Keratinocyte (primary cell): ENCODE results near the gene AUNIP. TPM values are rescaled to one million over a fixed set of nuclear protein-coding genes. Genes with fewer than 3 reads are reported as not detected.

Source experiments
- DNase-seq: peaks from one replicate; pipeline ENCODE4 v3.0.0-alpha.2; 2011; ENCODE audit warnings: low read depth, missing footprints, low spot score
- FAIRE-seq: peaks from 2 replicates; lab custom pipeline; 2011; peaks lifted over from hg19 to GRCh38; lab: Jason Lieb, UNC
- H2AFZ ChIP-seq: 2 replicates; pipeline ENCODE4 v1.6.0; 2012; ENCODE audit warnings: low read length, control low read depth, inconsistent platforms; ENCODE audit not compliant: control insufficient read depth
- H3K27ac ChIP-seq: 2 replicates; pipeline ENCODE4 v1.5.1; 2011; ENCODE audit warnings: low read length; ENCODE audit not compliant: control insufficient read depth, insufficient read depth
- H3K27me3 ChIP-seq: 3 replicates; pipeline ENCODE4 v1.6.0; 2011; ENCODE audit warnings: low read length; ENCODE audit not compliant: control insufficient read depth, insufficient read depth; ENCODE audit errors: extremely low read depth
- H3K36me3 ChIP-seq, 2 experiments: 2 replicates in 1 of 2; 3 replicates in 1 of 2; pipeline ENCODE4 v1.5.1; 2011; ENCODE audit warnings: low read length in 2 of 2, mild to moderate bottlenecking in 1 of 2; ENCODE audit not compliant: control insufficient read depth in 2 of 2, insufficient read depth in 2 of 2; ENCODE audit errors: extremely low read depth in 1 of 2
- H3K4me1 ChIP-seq: 3 replicates; pipeline ENCODE4 v1.5.1; 2011; ENCODE audit warnings: low read length; ENCODE audit not compliant: control insufficient read depth, insufficient read depth; ENCODE audit errors: extremely low read depth
- H3K4me2 ChIP-seq: 3 replicates; pipeline ENCODE4 v1.6.0; 2011; ENCODE audit warnings: low read depth, low read length; ENCODE audit not compliant: control insufficient read depth, insufficient read depth; ENCODE audit errors: extremely low read depth
- H3K4me3 ChIP-seq, 3 experiments: fragments of 200-600 bp in 1 of 3; sonication (generic) in 1 of 3; 2 replicates in 2 of 3; 3 replicates in 1 of 3; pipeline ENCODE4 v1.5.1; 2011 to 2016; ENCODE audit warnings: low read length in 3 of 3, mild to moderate bottlenecking in 3 of 3, control low read depth in 2 of 3, inconsistent platforms in 1 of 3, low read depth in 1 of 3, mixed read lengths in 1 of 3, mixed run types in 1 of 3, moderate library complexity in 1 of 3; ENCODE audit not compliant: control insufficient read depth in 2 of 3, insufficient read depth in 2 of 3; ENCODE audit errors: extremely low read depth in 1 of 3
- H3K79me2 ChIP-seq: 2 replicates; pipeline ENCODE4 v1.6.0; 2012; ENCODE audit warnings: low read length; ENCODE audit not compliant: control insufficient read depth, insufficient read depth
- H3K9ac ChIP-seq: 3 replicates; pipeline ENCODE4 v1.6.0; 2011; ENCODE audit warnings: low read length; ENCODE audit not compliant: control insufficient read depth, insufficient read depth; ENCODE audit errors: extremely low read depth
- H3K9me1 ChIP-seq: 3 replicates; pipeline ENCODE4 v1.6.0; 2011; ENCODE audit warnings: low read length; ENCODE audit not compliant: control insufficient read depth, insufficient read depth; ENCODE audit errors: extremely low read depth
- H3K9me3 ChIP-seq: 2 replicates; pipeline ENCODE4 v1.5.1; 2012; ENCODE audit warnings: low read depth, low read length; ENCODE audit not compliant: control insufficient read depth
- H4K20me1 ChIP-seq: 3 replicates; pipeline ENCODE4 v1.6.0; 2011; ENCODE audit warnings: low read length; ENCODE audit not compliant: control insufficient read depth, insufficient read depth; ENCODE audit errors: extremely low read depth
- EZH2 ChIP-seq: IDR thresholded peaks from one replicate; pipeline ENCODE4 v1.6.1; 2012; ENCODE audit warnings: inconsistent platforms, mild to moderate bottlenecking, low read length, moderate library complexity
- dilution Hi-C: fragments of 300-500 bp; cut with MboI; formaldehyde crosslinking; loops from one replicate; pipeline ENCODE4 v1.7.0; 2020; ENCODE audit warnings: low sequenced_read_pairs; ENCODE audit not compliant: extremely low pct_ligation_motif_present
- polyA plus RNA-seq, 5 experiments: library from polyadenylated mRNA; depleted of rRNA in 3 of 5; stranded (reverse) in 3 of 5; stranded (forward) in 1 of 5; unstranded in 1 of 5; fragments of >200 nt; gene quantifications; 1 replicate in 1 of 5; 2 replicates in 3 of 5; 3 replicates in 1 of 5; pipeline versions ENCODE4 v1.2.1 to v1.2.3, GENCODE V29; 2011 to 2012; ENCODE audit warnings: missing spikeins in 2 of 5, low read depth in 1 of 5, low replicate concordance in 1 of 5
- TF ChIP-seq, protein P1 (sequence below), 3 experiments: IDR thresholded peaks in 1 of 3; conservative IDR thresholded peaks in 1 of 3; optimal IDR thresholded peaks in 1 of 3; 2 replicates in 2 of 3; 3 replicates in 1 of 3; pipeline versions ENCODE3 to v1.5.1; 2011; ENCODE audit warnings: low read length in 3 of 3, mild to moderate bottlenecking in 3 of 3, moderate library complexity in 2 of 3, control low read depth in 1 of 3, inconsistent platforms in 1 of 3; ENCODE audit not compliant: insufficient read depth in 2 of 3; ENCODE audit errors: extremely low read depth in 1 of 3

The AUNIP gene
- polyA plus RNA-seq, 1 donor (not counting 4 experiments of a cell fraction or from before 2014, with no cell fraction given), result 9.3 TPM

DNA sequence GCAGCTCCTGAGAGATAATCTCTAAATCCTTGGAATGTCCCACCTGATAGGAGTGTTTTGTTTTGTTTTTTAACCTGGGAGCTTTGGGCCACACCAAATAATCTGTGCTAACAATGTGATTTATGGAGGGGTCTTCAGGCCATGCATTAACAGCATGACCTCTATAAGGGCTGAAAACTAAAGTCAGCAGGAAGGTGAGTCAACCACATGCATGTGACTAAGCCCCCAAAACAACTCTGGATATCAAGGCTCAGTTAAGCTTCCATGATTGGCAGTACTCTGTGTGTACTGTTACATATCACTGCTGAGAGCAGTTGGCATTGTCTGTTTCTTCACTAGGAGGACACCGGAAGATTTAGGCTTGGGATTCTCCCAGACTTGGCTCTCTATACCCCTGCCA is 10.7 kb downstream of the AUNIP start:
- no peak overlapping the region for H2AFZ ChIP-seq

DNA sequence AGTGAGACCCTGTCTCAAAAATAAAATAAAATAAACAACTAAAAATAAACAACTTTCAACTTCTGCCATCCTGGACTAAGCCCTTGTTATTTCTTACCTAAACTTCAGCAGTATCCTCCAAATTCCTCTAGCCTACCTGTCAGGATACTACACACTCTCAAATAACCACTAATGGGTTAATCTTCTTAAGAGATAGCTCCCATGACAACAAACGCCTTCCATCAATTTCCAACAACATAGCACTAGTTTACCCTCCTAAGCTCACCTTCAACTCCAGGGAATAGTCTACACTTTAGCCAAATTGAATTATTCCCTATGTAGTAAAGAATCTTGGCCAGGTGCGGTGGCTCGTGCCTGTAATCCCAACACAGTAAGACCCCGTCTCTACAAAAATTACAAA is 11.3 kb downstream of the AUNIP start:
- Histone ChIP-seq H4K20me1 (peaks cover 2% of the 10 kb centered on the region), H3K4me3 (no peak overlapping the region), H3K4me1 (peaks cover 3% of the 10 kb centered on the region), H3K9ac (no peak overlapping the region), H3K27ac (no peak overlapping the region), H3K36me3 (no peaks in the 10 kb centered on the region), H3K9me1 (no peaks in the 10 kb centered on the region), H3K79me2 (peaks cover 62% of the 10 kb centered on the region), H3K27me3 (no peaks in the 10 kb centered on the region), H3K9me3 (no peaks in the 10 kb centered on the region), H3K4me2 (no peak overlapping the region), H2AFZ (no peak overlapping the region)
- DNase-seq (no peak), FAIRE-seq (no peak)
- TF ChIP-seq EZH2, result no peak
- TF ChIP-seq, protein P1, sequence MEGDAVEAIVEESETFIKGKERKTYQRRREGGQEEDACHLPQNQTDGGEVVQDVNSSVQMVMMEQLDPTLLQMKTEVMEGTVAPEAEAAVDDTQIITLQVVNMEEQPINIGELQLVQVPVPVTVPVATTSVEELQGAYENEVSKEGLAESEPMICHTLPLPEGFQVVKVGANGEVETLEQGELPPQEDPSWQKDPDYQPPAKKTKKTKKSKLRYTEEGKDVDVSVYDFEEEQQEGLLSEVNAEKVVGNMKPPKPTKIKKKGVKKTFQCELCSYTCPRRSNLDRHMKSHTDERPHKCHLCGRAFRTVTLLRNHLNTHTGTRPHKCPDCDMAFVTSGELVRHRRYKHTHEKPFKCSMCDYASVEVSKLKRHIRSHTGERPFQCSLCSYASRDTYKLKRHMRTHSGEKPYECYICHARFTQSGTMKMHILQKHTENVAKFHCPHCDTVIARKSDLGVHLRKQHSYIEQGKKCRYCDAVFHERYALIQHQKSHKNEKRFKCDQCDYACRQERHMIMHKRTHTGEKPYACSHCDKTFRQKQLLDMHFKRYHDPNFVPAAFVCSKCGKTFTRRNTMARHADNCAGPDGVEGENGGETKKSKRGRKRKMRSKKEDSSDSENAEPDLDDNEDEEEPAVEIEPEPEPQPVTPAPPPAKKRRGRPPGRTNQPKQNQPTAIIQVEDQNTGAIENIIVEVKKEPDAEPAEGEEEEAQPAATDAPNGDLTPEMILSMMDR (optimal IDR thresholded peaks at IDR 0.05 in 1 of 3, IDR thresholded peaks at IDR 0.05 in 1 of 3, conservative IDR thresholded peaks at IDR 0.05 in 1 of 3; ENCODE audit: extremely low read depth in 1 of 3, insufficient read depth in 2 of 3, low read length in 3 of 3), result no peak
- dilution Hi-C loops, result no loop called here

More for the DNA sequence above, 10.7 kb downstream of the AUNIP start:
- no peak overlapping the region for H3K4me3 ChIP-seq
- FAIRE-seq (no peak), DNase-seq (no peak)
- peaks cover 2% of the 10 kb centered on the region for H4K20me1 ChIP-seq
- dilution Hi-C loops, result no loop called here
- H3K27ac ChIP-seq, result no peak overlapping the region
- H3K9me1 ChIP-seq, result no peaks in the 10 kb centered on the region
- peaks cover 65% of the 10 kb centered on the region for H3K79me2 ChIP-seq
- no peaks in the 10 kb centered on the region for H3K9me3 ChIP-seq
- TF ChIP-seq EZH2, result no peak
- TF ChIP-seq, protein P1 (optimal IDR thresholded peaks at IDR 0.05 in 1 of 3, IDR thresholded peaks at IDR 0.05 in 1 of 3, conservative IDR thresholded peaks at IDR 0.05 in 1 of 3; ENCODE audit: extremely low read depth in 1 of 3, insufficient read depth in 2 of 3, low read length in 3 of 3), result no peak
- H3K27me3 ChIP-seq, result no peaks in the 10 kb centered on the region
- peaks cover 3% of the 10 kb centered on the region for H3K4me1 ChIP-seq
- no peaks in the 10 kb centered on the region for H3K36me3 ChIP-seq
- H3K9ac ChIP-seq, result no peak overlapping the region
- H3K4me2 ChIP-seq, result no peak overlapping the region
